Measurements from ENCODE around the gene EIF6.

The EIF6 gene

DNA sequence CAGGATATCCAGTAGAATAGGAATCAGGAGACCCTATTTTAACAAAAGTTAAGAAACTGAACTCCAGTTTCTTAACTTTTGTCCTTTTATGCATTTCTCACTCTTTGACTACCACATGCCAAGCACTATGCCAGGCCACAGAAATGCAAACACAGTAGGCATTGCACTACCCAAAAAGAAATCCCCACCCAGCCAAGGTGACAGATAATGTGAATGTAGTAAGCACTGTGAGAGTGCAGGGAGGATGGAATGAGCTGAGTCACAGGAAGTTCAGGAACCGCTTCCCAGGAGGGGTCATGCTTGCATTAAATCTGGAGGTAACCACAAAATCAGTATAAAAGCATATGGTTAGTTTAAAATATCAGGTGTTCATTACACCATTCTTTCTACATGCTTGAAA is 27.7 kb upstream of the EIF6 start:
- peak; percentile 99 for DNase-seq (ENCODE audit: low spot score)

DNA sequence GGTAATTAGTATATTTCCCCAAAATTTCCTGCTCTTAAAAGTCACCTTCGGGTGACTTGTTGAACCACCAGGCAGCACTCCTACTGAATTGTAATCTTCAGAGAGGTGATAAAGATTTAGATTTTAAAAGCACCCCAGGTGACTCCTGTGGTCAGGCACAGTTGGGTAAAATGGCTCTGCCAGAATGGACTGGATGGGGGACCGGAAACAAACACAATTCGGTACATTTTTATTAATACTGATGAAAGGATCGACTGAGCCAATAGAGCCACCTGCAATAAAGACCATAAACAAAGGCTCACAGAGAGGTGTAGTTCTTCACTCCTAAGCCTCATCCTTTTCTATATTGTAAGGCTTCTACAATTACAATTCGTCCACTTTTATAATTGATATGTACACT is 27.2 kb upstream of the EIF6 start:
- peak; percentile 77 for DNase-seq (ENCODE audit: low spot score)

DNA sequence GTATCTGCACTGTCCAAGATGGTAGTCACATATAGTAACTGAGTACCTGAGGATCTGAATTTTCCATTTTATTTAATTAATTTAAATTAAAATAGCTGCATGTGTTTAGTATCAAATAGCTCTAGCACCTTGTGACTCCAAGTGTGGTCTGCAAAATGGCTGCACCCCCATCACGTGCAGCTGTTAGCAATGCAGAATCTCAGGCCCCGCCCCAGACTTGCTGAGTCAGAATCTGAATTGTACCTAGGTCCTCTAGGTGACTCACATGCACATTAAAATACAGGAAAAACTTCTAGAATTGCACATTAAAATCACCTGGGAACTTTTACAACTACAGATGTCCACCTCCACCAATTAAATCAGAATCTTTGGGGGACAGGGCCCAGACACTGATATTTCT is 26.8 kb upstream of the EIF6 start:
- DNase-seq (ENCODE audit: low spot score): peak; percentile 94

DNA sequence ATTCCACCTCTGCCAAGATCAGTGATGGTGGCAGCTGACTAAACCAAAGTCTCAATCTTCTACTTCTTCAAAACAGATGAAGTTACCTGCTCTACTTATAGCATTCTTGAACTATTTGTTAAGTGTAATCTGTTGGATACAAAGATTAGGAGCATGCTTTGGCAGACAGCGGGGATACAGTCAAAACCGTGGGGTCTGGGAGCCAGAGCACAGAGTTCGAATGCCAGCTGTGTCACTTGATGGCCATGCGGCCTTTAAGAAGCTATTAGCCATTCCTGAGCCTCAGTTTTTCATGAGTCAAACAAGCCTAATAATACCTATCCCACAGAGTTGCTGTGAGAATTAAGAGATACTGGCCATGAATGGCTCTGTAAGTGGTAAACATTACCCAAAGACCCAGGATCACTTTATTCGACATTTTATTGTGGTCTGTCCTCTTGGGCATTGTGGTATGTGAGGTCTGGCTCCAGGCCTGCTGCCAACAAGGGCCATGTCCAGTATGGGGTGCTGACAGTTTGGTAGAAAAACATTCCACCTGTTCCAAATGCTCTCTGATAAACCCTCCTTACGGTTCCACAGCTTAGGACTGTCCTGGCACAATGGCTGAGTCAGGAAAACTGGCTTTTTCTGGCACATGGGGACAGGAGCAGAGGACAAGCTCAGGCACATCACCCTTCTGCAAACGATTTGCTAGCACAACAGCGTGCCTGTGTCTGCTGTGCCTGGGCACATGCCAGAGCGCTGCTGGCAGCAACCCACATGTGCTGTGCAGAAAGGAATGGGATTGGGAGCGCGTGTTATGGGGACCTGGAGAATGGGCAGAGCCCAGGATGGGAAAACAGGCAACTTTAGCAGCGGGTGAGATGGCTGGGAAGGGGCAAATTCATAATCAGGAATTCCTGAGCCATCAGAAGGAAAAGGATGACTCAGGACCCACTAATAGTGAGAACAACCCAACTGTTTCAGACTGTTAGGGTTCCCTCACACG is 23.4 kb upstream of the EIF6 start:
- peak; percentile 47 for DNase-seq (ENCODE audit: low spot score)

DNA sequence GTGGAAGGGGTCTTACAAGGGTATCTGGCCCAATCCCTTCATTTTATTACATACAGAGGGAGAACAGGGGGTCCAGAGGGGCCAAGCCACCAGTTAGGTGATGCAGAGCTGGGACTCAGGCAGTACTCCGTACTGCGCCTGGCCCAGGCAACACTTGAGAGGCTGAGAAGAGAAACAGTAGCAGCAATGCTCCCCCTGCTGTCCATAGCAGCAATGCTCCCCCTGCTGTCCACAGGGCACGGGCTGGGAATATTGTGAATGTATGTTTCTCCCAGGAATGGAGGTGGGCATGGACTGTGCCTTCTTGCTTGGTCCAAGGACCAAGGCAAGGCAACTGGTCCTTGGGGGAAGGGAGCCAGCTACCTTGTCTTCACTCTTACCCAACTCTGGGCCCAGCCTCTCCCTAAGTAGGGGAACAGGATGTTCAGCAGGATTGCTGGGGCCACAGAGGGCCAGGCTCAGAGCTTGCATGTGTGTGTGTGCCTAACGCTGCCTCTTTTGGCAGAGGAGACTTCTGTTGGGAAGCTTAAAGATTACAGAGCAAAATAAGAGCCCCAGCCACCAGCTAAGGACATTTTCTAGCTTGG is 22.5 kb upstream of the EIF6 start:
- DNase-seq (ENCODE audit: low spot score): peak; percentile 90

DNA sequence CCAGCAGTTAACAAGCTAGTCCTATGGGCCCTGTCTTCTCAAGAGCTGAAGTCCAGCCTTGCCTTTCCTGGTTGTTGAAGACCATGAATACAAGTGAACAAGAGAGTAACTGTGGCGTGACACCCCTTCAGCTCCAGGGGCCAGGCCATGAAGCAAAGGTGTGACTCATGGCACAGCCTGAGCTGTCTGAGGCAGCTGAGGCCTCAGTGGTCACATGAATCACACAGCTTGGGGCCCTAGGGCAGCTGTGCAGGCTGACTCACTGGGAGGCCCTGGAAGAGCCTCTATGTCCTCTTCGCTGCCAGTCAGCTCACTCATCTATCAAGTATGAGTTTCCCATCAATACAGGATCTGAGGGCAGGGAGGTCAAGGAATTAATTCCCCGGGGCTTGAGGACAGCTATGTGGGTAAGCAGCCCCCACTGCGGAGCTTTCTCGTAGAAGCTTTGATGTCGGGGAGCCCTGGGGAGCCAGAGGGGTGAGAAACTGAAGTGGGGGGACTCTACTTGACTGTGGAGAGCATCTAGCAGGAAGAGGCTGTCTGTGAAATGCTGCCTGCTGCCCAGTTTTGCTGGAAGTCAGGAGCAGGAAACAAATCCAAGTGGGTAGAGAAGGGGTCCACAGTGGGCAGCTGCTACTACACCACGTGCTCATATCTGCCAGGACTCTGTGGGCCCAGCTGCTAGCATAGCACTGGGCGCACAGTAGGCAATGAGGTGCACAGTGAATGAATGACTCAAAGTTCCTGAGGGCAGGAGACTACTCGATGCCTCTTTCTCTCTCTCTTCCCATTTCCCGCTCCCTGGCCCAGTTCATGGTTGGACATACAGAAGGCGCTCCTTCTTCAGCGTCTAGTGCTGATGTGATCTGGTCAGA is 21.3 kb upstream of the EIF6 start:
- DNase-seq (ENCODE audit: low spot score): peak; percentile 100

DNA sequence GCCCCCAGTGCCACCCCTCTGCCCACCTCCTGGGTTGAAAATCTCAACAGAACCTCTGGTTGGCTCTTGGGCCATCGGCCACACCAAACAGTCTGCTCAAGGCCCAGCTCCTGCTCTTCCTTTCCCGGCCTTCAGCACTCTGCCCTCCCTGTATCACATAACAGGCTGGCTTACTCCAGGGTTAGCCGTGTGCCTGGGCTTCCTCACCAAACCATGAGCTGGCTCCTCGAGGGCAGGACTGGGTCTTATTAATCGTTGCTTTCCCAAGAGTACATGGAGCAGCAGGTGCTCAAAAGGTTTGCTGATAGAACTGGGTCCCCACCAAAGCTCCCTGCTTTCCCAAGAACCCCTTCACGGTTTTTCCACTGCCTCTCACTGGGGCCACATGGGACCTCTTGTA is 20.4 kb upstream of the EIF6 start:
- DNase-seq (ENCODE audit: low spot score): no peak

DNA sequence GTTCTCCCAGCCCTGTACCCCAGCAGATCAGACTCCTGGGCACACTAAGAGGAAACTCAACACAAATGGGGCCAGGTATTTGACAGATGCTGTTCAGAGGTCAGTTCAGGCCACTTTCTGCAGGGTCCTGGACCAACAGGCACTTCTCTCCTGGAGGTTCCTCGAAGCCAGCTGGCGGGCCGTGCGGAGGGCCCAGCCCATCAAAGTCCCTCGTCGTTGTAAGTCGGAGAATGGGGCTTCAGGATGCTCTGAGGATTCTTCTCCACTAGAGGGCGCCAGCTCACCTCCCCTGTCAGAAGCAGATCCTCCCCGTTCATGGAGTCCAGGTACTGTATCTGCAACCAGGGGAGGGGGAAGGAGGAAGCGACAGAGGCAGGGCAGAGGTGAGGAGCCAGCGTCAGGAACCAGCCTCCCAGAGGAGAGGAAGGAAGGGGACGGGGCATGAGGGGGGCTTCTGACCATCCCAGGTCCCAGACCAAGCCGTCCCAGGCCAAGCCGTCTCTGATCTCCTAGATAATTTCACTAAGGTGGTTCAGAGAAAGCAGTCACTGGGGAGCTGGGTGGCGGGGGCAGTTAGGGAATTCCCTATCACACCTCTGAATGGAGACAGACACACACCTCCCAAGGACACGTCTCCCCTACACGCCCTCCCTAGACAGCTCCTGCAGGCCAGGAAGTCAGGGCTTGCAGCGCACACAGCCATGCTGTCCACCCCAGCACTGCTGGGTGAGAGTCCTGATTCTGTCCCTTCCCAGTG is 19.3 kb upstream of the EIF6 start:
- peak; percentile 96 for DNase-seq (ENCODE audit: low spot score)

DNA sequence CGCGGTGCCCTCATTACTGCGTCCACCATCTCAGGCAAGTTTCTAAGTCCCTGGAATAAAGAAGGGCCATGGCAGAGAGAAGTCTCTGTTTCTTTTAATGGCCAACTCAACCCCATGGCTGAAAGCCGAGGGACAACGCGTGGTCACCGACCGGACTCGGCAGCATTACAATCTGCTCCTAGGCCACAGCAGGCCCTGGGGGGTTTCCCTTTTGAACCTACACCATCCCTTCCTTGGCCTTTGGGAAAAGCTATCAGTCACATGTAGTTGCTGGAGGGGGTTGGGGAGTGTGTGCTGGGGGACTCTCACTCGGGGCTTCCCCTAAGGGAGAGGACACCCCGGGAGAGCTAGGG is 18.8 kb upstream of the EIF6 start:
- DNase-seq (ENCODE audit: low spot score): no peak

DNA sequence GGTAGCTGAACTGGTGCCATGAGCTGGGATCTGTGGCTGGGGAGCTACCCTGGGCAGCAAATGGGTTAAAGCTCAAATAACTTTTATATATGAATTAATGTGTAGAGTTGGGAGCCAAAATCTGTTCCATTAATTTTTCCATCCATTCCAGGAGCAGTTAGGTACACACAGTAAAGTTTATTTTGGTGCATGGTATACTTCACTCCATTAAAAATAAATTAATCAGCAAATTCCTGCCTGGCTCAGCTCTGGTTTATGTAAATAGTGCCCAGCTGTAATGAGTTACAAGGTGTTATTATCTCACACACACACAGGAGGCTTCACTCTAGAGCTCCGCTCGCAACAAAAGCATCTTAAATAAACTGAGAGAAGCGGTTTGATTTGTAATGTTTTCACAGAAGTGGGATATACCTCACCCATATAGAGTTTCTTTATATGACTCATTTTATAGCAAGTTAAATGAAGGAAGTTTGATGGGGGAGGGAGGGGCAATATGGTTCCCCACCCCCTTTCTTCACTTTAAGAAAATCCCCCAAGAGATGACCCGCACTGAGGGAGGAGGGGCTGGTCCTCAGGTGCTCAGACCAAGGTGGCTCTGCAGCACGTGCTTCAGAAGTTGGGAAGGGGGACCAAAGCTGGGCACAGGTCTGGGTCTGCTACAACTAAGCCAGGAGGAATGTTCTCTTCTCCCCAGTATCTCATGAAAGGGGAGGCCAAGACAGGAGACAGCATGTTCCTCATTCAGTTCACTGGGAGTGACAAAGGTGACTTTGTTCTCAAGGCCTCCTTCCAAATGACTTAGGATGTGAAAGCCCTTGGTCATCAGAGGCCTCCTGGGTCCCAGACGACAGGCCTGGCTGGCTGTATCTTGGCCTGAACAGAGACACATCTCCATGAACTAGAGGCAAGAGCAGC is 18.1 kb upstream of the EIF6 start:
- DNase-seq (ENCODE audit: low spot score): no peak

DNA sequence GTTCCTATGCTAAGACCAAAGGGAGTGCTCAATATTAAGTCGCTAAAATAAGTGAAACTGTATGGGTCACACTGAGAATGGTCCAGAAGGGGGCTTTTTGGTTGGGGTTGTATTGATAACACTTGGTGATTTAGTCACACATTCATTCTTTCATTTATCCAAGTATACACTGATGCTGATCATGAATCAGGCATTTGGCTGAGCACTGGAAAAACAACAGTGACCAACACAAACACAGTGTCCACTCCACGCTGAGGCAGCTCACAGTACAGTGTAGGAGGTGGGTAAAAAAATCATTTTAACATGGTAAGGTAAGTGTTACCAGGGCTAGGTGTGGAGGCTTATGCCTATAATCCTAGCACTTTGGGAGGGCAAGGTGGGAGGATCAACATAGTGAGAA is 16.9 kb upstream of the EIF6 start:
- no peak for DNase-seq (ENCODE audit: low spot score)

DNA sequence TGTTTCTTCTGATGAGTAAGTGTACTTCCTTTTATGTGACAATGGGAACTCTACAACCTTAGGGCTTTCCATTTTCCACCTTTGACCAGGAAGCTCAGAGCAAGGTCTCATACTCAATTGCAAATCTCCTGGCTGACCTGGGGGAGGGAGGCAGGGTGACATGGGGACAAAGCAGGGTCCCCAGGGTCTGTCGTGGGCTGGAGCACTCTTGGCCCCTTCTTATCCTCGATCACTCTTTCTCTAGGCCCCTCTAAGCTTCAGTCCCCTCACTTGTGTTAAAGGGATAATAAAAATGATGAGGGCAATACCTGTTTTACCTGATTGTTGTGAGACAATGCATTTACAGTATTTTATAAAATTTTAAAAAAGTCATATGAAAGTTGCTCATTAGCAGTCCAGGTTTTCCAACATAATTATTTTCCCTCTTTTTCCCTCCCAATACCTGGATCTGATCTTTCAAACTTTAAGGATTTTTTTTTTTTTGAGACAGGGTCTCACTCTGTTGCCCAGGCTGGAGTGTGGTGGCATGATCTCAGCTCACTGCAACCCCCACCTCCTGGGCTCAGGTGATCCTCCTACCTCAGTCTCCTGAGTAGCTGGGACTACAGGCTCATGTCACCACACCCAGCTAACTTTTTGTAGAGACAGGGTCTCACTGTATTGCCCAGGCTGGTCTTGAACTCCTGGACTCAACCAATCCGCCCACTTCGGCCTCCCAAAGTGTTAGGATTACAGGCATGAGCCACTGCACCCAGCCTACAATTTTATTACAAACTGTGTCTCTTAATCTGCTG is 16.1 kb upstream of the EIF6 start:
- DNase-seq (ENCODE audit: low spot score): no peak

DNA sequence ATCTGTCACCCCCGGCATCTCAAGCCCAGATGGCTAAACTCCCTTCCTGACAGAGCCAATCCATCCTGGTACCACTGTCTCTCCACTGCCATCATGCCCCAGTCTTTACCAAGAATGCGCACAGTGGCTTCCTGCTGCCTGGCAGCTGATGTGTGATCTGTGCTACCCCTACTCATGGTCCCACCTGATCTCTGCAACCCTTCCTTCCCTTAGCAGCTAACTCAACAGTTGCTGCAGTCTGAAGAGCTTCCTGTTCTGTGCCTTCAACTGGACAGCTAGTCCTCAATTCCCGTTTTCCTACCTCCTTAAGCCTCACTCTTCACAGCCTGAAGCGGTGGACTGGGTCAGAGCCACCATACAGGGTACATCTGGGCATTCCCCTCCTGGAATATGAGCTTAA is 15.2 kb upstream of the EIF6 start:
- no peak for DNase-seq (ENCODE audit: low spot score)

DNA sequence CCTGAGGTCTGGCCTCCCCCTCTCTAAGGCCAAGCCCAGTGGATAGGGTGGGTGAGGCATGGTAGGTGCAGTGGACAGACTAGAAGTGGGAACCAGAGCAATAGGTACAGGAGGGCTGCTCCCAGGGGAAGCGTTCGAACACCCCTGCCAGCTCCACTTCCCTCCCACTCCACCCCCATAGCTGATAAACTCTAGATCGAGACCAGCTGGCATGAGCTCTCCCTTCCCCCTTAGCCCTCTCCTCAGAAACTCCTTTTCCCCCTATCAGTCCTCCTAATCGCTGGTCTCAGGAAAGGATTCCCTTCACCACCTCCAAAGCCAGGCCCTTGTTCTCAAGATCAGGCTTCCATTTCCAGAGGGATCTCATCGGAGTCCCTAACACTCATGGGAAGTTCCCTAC is 13.7 kb upstream of the EIF6 start:
- no peak for DNase-seq (ENCODE audit: low spot score)

DNA sequence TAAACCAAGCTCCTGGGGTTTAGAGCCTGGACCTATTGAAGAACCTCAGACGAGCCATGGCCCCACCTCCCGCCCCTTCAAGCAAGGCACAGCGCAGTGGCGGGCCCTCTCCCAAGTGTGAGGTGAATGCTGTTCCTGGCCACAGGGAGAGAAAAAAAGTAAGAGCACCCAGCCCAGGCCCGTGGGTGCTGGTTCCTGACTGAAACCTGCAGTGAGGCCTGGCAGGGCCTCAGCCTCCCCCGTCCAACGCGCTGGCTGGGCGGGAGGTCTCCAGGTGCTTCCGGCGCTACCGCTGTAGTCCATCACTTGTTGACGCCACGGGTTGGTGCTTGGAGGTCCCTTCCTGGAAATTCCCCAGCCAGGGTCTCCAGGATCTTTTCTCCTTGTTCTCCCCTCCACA is 13.2 kb upstream of the EIF6 start:
- no peak for DNase-seq (ENCODE audit: low spot score)

DNA sequence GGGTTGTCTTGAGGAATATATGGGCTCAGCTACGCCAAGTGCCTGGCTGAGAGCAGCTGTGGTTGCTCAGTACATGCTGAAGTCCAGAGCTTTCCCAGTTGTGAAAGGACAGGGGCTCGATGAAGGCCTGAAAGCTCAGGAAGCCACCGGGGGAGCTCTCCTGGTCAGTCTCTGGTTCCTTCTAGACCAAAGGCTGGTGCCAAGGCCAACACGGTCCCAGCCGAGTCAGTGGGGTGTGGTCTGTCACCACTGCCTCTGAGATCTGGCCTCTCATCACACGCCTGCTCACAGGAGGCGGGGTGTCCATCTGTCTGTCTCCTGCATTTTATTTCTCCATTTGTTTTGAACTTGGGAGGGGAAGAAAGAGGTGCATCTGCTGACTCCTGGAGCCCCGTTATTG is 12.6 kb upstream of the EIF6 start:
- DNase-seq (ENCODE audit: low spot score): peak; percentile 50

DNA sequence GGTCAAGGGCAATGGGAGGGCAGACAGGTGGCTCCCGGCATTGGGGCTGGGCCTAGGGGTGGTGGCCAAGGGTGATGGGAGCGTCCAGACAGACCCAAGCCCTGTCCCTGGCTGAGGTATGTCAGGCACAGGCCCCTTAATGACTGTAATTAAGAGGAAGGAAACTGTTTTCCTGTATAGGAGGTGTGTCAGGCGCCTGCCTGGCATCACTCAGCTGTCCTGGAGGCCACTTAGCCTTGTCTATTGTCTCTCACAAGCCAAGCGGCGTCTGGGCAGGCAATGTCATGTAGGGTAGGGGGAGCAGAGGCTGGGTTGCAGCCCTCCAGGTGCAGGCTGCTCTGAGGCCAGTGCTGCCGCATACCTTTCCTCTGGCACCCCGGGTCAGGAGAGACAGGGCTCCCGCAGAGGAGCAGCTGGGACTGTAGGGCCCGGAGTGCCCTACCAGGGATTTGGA is 11.6 kb upstream of the EIF6 start:
- DNase-seq (ENCODE audit: low spot score): no peak

DNA sequence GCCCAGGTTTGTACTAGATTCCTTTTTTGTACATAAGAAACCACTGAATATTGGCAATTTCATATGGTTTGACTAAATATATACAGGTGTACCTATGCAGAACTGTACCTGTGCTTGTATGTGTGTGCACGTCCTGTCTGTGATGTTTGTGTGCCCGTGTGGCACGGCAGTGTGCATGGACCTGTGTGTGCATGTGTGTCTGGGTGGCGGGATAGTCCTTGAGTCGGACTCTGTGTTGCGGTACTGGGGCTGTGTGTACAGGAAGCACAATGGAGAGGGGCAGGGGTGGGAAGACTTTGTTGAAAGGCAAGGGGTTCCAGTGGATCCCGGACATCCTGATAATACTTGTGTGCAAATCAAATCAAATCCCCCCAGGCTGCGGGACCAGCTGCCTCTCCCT is 11.1 kb upstream of the EIF6 start:
- no peak for DNase-seq (ENCODE audit: low spot score)

DNA sequence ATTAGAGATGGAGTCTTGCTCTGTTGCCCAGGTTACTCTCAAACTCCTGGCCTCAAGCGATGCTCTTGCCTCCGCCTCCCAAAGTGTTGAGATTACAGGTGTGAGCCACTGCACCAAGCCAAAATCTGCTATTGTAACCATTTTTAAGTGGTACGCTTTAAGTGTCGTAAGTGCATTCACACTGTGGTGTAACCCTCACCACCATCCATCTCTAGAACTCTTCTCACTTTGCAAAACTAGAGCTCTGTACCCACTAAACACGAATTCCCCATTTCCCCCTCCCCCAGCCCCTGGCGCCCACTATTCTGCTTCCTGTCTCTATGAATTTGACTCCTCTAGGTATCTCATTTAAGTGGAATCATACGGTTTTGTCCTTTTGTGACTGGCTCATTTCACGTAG is 10.5 kb upstream of the EIF6 start:
- DNase-seq (ENCODE audit: low spot score): no peak

DNA sequence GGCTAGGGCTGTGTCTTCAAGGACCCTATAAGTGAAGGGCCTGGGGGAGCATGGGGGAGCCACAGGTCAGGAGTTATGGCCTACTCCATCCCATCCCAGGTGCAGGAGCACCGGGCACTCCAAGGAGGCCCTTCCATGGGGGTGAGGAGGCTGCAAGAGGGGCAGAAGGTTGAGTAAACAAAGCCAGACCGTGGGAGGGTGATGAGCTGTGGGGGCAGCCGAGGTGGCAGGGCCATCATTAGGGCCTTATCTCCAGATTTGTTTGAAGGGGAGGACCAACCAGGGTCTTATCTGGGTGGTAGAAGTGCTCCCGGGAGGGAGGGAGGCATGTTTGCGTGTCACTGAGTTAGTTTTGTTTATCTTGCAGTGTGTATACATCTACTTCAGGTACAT is 9.7 kb upstream of the EIF6 start:
- no peak for DNase-seq (ENCODE audit: low spot score)

Measured in SW480 (cell line).